ENCODE results near the gene TSEN34.

Gene TSEN34

GRCh38 chr19:54191011-54191810, at the start of gene TSEN34:
Gene TSEN34 (plus strand): TSS chr19:54191308. CDS start chr19:54191365, 57 bp downstream.
- DNase-seq, result no peak

GRCh38 chr19:54141356-54141755, 49.8 kb upstream of the TSEN34 start:
- DNase-seq, result no peak

GRCh38 chr19:54142166-54142780, 48.8 kb upstream of the TSEN34 start:
- DNase-seq, result no peak

- DNase-seq, result no peak
Observed at GRCh38 chr19:54145541-54146158, 45.5 kb upstream of the TSEN34 start.

GRCh38 chr19:54147676-54148075, 43.4 kb upstream of the TSEN34 start:
- no peak for DNase-seq

- no peak for DNase-seq
Observed at GRCh38 chr19:54148158-54148557, 43.0 kb upstream of the TSEN34 start.

- no peak for DNase-seq
Observed at GRCh38 chr19:54149021-54149812, 41.9 kb upstream of the TSEN34 start.

GRCh38 chr19:54151362-54152035, 39.6 kb upstream of the TSEN34 start:
- no peak for DNase-seq

GRCh38 chr19:54152267-54152666, 38.8 kb upstream of the TSEN34 start:
- no peak for DNase-seq

- DNase-seq, result no peak
Observed at GRCh38 chr19:54152878-54153524, 38.1 kb upstream of the TSEN34 start.

GRCh38 chr19:54153731-54154326, 37.3 kb upstream of the TSEN34 start:
- no peak for DNase-seq

GRCh38 chr19:54154603-54155345, 36.3 kb upstream of the TSEN34 start:
- no peak for DNase-seq

- DNase-seq, result no peak
Observed at GRCh38 chr19:54155694-54156093, 35.4 kb upstream of the TSEN34 start.

- DNase-seq, result no peak
Observed at GRCh38 chr19:54156490-54156889, 34.6 kb upstream of the TSEN34 start.

GRCh38 chr19:54156953-54157352, 34.2 kb upstream of the TSEN34 start:
- DNase-seq, result no peak

GRCh38 chr19:54158812-54159351, 32.2 kb upstream of the TSEN34 start:
- DNase-seq, result no peak

- peak; percentile 98 to 99 for DNase-seq
Observed at GRCh38 chr19:54159352-54160181, 31.5 kb upstream of the TSEN34 start, which contains the start of gene LENG1. Gene LENG1 (minus strand): TSS chr19:54159721. CDS start chr19:54159695, 26 bp downstream.

GRCh38 chr19:54160182-54160811, 30.8 kb upstream of the TSEN34 start:
- no peak for DNase-seq

GRCh38 chr19:54160854-54161253, 30.3 kb upstream of the TSEN34 start:
- no peak for DNase-seq

All from cerebellar nuclear complex (tissue), 1 donor.